GDM1 (cell line): ENCODE results near the gene UMOD.

Source experiments
- DNase-seq: peaks from one replicate; lab custom pipeline; 2025; lab: John Stamatoyannopoulos, UW

Gene UMOD

DNA sequence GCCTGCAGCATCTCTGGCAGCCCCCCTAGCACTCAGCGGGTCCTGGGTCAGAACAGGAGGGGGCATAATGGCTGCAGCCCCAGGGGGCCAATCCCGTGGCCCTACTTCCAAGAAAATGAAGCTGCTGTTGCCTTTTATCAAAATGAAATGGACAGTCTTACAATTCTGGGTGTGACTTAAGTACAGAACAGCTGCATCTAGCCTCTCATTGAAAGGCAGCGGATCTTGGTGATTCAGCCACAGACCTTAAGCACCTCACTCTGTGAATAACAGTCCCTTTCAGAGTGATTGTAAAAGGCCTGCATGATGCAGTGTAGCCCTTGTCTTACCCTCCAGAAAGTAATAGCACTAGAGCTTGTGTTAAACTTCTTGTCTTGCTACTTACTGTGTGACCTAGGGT, 11.5 kb upstream of the UMOD start:
- no peak for DNase-seq

DNA sequence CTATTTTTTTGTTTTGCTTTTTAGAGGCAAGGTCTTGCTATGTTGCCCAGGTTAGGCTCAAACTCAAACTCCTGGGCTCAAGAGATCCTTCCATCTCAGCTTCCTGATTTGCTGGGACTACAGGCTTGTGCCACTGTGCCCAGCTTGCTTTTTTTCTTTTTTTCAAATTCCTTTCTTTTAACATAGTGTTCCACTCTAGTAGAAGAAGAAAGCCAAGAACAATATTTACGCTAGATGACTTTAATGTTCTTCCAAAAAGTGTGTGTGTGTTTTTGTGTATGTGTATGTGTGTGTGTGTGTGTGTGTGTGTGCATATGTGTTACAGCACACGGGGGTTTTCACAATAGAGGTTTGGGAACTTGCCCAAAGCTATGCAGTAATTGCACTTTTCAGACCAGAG, 10.7 kb upstream of the UMOD start:
- DNase-seq: no peak

DNA sequence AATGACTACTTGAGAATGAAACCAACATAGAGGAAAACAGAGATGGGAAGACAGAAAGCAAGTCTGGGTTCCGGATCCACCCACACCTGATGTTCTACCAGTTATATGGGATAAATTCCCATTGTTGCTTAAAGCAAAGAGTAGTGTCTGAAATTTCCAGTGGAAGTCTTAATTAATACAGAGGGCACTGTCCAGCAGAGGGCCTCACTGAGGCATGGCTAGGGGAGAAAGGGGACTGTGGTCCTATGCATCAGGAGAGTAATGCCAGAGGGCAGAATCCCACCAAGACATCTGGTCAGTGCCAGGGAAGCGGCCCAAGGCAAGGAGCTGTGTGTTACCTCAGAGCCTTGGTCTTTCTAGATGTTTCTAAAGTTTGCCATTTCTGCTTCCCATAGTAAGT, 7.5 kb upstream of the UMOD start:
- no peak for DNase-seq

DNA sequence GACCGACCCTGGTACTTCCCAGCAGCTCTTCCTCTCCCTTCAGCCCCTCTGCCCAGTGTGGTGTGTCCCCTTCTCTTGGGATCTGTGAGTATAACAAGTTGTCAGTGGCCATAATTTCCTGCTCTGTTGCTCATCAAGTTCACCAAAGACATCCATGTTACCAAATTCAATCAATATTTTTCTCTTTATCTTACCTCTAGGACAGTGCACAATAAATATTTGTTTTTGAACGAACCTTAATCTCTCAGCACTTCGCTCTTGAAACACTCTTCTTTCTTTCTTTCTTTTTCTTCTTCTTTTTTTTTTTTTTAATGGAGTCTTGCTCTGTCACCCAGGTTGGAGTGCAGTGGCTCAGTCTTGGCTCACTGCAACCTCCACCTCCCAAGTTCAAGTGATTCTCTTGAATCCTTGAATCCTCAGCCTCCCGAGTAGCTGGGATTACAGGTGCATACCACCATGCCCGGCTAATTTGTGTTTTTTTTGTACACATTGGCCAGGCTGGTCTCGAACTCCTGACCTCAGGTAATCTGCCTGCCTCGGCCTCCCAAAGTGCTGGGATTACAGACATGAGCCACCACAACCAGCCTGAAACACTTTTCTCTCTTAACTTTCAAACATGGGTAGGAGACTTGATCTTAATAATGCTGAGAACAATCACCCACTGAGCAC, 2.7 kb upstream of the UMOD start:
- DNase-seq: no peak

DNA sequence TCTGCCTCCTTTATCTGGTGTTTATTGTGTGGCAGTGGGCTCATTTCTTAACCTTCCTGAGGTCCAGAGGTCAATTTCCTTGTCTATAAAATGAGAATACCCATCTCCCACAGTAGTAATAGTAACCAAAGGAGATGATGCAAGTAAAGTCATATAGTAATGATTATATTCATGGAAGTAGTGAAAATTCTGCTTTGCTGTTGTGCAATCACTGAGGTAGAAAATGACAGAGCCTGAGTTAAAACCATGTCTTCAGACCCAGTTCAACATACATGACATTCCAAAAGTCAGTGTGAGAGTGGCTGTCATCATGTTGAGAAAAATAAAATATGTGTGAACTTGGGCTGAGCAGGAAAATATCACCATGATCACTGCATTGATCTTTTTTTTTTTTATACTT, 864 bp upstream of the UMOD start:
- DNase-seq: no peak

DNA sequence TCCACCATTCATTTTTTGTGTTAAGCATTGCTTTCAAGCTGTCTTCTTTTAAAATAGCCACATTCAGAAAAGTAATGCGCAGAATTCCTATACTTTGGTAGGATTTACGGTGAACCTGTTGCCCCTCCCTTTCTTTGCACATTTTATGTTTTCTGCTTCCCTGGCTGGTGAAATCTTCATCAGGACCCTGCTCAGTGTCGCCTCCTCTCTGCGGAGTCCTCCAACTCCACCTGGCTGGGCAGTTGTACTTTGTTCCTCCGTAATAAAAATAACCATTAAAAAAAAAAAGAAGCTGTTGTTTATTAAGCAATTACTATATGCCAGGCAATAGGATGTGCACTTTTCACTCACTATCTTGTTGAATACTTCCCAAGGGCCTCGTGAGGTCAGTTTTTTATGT, 2.9 kb downstream of the UMOD start:
- no peak for DNase-seq

DNA sequence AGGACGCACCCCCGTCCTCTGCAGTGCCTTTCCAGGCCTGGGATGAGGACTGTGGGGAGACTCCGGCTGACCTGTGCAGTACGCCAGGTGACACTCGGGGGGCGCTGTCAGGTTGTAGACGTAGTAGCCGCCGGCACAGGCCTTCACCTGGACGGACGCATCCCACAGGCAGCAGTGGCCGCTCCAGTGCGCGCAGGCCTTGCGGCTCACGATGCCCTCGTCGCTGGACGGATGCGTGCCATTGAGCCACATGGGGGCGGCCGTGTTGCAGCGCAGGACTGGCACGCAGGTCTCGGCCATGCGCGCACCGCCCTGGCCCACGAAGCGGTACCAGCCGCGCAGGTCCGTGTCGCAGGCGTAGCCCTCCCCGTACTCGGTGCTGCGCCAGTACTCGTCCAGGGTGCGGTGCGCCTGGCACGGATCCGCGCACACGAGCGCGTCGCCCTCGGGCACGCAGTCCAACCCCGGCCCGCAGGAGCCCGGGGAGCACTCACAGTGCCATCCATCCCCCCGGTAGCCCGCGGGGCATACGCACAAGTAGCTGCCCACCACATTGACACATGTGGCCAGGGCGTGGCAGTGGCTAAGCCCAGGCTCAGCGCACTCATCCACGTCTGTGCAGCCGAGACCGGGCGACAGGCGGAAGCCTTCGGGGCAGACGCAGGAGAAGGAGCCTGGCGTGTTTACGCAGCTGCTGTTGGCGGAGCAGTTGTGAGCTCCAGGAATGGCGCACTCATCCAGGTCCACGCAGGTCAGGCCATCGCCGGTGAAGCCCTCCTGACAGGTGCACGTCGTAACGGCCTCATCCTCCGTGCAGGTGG, 3.9 kb downstream of the UMOD start:
- DNase-seq: no peak

DNA sequence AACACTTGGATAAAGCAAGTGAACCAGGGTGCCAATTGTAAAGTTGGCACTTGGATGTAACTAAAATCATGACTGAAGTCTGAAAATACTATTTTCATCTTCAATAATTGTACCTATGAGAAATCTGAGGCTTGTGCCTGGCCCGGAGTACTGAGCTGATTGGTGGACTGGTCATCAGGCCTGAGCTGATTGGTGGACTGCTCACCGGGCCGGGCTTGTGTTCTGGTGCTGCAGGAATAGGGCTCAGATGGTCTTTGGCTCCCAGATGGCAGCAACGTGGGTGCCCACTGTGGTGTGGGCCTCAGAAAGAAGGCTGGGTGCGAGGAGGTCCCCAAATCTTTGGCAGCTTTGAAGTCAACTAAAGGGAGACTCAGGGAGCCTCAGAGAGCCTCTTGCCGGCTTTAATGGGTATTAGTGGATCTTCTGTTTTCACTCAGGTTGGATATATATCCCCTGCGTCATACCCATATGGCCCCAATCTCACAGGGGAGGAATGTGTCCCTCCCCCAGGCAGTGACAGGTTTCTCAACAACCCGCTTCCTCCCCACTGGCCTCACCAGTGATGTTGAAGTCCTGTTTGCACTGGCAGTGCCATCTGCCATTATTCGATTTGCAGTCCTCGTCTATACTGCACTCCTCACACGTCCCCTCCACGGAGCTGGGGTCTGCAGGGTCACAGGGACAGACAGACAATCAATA, 4.7 kb downstream of the UMOD start:
- DNase-seq: no peak

DNA sequence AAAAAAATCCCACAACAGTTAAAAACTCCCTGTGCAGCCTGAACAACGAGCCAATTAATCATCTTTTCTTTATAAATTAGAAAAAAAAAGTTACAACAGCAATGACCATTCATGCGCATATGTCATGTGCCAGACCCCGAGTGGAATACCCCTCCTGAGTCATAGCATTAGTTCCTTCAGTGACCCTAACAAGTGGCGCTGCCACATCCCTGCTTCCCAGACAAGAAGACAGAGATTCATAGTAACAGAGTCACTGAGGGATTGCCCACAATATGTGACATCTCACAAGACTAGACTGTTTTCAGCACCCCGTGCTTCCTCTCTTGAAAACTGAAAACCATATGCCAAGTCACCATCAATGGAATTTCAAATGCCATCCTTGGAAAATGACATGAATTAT, 7.9 kb downstream of the UMOD start:
- DNase-seq: no peak

DNA sequence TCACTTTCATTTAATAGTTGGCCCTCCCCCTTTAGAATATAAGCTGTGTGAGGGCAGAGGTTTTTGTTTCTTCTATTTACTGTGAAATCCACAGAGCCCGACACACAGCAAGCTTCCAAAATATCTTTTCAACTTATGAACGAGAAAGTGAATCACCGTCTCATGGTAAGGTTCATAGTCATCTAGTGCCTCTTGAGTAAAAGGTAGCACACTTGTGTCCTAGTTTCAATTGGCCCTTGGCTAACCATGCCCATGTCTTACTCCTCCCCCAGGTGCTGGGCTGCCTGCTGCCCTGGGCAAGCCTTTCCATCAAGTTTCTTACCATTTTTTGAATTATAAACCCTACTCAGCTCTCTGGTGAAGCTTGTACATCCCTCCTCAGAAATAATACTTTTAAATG, 12.8 kb downstream of the UMOD start:
- DNase-seq: no peak

DNA sequence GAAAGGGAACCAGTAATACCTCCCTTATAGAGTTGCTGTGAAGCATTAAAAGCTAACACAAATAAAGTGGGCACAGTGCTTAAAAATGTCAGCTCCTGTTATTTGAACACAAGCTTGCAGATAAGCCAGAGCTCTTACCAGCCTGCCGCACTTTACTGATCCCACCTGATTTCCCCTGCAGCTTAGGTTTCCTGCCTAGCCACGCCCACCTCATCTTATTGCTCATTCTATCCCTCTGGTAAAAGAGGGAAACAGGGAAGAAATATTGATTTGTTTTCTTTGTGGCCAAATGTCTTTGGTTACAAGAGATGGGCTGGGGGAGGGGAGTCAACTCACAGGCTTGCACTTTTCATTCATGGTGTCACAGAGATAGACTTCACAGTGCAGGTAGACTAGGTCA, 15.6 kb downstream of the UMOD start:
- DNase-seq: no peak

DNA sequence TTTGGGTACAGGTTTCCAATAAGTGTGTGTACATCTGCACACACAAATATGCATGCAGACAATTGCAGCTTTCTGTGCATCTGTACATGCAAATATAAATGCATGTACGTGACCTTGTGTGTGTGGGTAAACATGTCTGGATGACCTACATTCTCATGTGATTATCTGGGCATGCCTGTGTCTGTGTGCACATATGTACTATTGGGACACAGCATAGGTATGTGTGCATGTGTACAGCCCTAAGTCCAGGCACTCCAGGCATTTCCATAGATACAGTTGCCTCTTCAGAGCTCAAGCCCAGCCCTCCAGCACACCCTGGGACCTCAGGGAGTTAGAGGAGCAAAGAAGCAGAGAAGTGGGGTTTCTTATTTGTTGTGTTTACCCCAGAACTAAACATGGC, 18.1 kb downstream of the UMOD start:
- DNase-seq: no peak

DNA sequence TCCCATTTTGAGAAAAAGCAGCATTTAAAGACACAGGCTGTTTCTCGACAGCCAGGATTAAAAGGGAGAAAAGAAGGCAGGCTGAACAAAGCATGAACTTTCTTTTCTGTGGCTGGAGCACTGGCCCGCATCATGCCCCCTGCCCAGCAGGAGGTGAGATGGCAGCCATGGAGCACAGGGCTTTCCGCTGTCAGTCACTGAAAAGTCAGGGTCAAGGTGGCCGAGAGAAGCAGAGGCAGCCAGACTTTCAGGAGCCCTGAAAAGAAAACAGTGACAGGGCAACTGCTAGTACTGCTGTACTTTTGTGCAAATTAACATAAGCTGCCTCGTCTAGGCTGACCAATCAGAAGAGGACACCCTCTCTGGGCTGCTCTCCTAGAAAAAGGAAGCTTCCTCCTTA, 19.4 kb downstream of the UMOD start:
- no peak for DNase-seq

DNA sequence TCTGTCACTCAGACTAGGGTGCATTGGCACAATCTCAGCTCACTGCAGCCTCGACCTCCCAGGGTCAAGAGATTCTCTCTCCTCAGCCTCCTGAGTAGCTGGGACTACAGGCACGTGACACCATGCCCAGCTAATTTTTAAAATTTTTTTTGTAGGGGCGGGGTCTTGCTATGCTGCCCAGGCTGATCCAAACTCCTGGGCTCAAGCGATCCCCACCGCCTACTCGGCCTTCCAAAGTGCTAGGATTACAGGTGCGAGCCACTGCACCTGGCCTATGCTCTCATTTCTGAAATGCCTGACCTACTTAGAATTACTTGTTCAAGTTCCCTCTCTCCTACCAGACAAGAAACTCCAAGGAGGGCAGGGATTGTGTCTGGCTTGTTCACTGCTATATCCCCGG, 20.1 kb downstream of the UMOD start:
- no peak for DNase-seq

DNA sequence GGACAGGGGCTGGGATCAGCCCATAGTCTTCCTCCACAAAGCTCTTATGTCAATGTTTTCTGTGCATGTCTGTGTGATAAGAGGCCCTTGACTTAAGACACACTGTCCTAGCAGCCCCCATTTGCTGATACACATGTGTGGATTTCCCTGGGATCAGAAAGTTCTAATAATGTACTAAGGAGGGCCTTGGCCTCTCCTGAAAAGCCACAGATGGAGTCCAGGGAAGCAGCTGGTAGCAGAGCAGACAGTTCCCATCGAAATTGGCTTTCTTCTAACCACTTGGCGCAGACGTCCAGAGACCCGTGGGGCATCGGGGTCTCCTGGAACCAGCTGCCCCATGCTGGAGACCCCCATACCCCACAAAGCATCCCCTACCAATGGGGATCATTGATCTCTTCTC, 20.9 kb downstream of the UMOD start:
- no peak for DNase-seq

DNA sequence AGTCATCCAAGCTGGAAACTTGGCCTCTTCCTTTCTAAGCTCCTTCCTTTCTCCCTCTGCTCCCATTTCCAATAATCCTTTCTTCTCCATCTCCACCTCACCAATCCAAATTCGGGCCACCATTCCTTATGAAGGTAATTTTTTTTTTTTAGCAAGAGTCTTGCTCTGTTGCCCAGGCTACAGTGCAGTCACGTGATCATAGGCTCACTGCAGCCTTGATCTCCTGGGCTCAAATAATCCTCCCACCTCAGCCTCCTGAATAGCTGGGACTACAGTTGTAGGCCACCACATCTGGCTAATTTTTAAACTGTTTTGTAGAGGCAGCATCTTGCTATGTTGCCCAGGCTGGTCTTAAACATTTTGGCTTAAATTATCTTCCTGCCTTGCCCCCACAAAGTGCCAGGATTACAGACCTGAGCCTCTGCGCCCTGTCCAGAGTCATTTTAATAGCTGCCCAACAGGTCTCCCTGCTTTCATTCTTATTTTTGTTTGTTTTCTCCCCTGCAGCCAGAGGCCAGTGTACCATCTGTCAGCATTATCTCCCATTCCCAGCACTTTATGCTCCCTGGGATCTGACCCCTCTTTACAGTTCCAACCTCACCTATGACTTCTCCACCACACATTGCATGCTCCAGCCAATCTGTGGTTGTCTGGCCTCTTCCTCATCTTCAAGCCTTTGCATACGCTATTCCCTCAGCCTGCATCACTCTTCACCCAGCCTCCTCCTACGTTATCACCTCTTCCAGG, 22.9 kb downstream of the UMOD start:
- no peak for DNase-seq

DNA sequence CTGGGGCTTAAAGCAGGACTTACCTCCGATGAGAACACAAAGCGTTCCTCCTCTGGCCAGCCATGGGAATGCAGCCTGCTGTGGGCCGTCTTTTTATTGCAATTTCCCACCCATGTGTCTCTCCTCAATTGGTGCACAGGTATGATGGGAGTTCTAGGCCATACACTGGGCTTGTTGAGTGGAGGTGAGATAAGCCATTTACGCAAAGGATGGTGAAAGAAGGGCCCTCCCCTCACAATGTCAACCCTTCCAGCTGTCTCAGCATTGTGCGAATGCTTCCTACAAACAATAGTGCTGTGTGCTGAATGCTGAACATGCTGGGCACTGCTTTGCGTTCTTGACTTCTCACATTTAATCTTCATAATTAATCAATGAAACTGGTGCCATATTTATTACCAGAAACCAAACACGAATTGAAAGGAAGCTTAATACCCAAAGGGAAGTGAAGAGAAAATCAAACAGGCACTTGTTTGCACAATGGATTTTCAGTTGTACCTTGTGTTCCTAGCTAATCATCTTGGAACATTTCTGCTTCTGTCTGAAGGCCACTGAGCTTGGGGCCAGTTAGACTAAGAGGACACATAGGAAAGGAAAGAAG, 25.0 kb downstream of the UMOD start, which contains the start of gene GP2:
Gene GP2, minus strand, starts transcription at position 70 of the 598 bp plus-strand sequence. CDS start 1,082 bp downstream, outside the sequence.
- no peak for DNase-seq

DNA sequence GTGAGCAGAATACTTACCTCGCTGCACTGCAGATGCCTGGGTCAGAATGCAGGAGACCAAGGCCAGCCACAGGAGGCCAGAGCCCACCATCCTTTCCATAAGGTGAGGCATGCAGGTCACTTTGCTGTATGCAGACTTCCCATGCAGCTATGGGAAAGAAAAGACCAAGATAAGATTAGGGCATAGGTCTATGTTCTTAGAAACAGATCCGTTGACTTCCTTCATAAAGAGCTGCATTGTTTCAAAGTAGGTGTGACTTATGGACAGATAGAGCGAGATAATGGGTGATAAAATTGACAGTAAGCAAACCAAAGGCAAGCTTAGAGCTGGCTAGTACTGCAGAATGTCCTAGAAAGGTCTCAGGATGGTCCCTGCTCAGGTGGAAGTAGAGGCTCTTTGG, 26.2 kb downstream of the UMOD start:
- DNase-seq: no peak

DNA sequence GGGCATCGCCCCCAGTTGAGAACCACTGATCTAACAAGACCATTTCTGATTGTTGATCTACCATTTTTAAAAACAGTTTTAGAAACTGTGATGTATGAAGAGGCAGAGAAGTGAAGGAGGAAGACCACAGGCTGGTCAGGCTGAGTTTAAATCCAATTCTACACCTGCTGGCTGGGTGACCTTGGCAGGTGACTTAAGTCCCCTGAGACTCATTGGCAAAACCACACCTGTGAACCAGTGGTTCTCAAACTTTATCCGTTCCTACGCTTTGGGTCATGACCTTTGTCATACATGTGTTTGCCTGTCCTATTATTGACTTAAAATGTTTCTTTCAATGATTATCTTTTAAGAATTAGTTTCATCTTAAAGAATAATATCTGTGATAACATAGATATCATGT, 27.5 kb downstream of the UMOD start:
- DNase-seq: no peak

DNA sequence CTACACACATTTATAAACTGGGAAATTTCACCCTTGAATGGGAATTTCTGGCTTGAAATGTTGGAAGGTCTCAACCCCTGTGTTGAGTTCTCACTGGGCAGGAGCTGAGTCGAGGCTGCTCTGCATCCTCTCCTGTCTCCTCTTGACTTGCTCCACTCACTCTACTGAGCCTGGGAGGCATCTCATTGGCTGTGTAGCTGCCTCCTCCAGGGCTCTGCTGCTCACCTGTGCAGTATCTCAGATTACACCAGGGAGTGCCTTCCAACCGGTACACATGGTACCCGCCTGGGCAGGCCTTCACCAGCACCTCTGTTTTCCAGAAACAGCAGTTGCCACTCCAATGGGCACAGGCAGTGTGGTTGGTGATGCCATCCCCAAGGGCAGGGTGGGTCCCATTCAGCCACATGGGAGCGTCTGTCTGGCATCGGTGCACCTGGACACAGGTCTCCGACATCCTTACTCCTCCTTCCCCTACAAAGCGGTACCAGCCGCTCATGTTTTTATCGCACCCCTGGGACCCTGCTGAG, 28.9 kb downstream of the UMOD start:
- no peak for DNase-seq

DNA sequence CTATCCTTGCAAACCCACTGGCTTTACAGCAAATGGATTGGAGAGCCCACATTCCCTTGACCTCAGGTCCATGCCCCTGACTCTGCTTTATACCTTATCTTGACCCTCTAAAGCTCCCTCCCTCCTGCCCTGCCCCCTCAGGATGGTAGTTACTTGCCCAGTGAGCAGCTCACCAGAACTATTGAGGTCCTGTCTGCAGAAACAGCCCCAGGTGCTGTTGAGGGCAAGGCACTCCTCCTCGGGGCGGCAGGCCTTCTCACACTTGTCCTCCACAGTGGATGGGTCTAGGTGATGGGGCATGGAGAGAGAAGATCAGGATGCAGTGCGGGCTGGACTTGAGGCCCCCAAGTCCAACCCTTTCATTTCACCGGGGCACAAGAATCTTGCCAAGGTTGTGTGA, 29.8 kb downstream of the UMOD start:
- no peak for DNase-seq

DNA sequence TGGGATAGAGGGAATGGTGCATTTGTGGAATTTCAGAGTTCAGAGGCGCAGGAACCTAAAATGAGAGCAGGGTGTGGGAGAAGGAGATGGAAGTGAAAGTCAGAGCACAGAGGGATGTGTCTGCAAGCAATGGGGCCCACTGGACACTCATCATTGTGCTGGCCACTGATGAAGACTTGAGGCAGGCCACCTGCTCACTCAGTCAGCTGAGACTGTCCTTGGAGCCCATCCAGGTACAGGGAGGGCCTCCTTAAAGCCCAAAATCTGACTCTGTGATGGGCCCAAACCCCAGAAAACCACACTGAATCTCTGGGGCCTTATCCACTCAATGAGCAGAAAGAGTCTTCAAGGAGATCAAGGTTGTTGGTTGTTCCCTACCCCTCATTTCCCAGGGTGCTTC, 30.8 kb downstream of the UMOD start:
- DNase-seq: no peak
